SK-N-SH (cell line): ENCODE measurements around the gene AGBL5. TPM values are rescaled to one million over a fixed set of nuclear protein-coding genes. Genes with fewer than 3 reads are reported as not detected.

Experiments
- CTCF ChIA-PET: fragments of 300-600, 350-600 bp; formaldehyde crosslinking; extraction: SDS; loops from one replicate; lab custom pipeline; 2021; lab: Yijun Ruan, JAX
- POLR2A ChIA-PET: fragments of 350-600 bp; sonication (Branson Sonifier 250); formaldehyde crosslinking; extraction: SDS; loops from one replicate; lab custom pipeline; 2020; ENCODE audit warnings: antibody characterized with exemption, inconsistent platforms; lab: Yijun Ruan, JAX
- DNase-seq: peaks from one replicate; pipeline ENCODE4 v3.0.0; 2012
- H2AFZ ChIP-seq: fragments of 200-600 bp; sonication (generic); 2 replicates; pipeline ENCODE4 v1.8.1; 2016; ENCODE audit warnings: antibody characterized with exemption, mild to moderate bottlenecking, low read depth
- H3F3A ChIP-seq: fragments of 200-600 bp; sonication (generic); replicated peaks from 2 replicates; pipeline ENCODE3; 2016; ENCODE audit warnings: antibody characterized with exemption, mild to moderate bottlenecking; ENCODE audit not compliant: insufficient read depth
- H3K27ac ChIP-seq, 2 experiments: fragments of 200-500 bp in 1 of 2; fragments of 200-600 bp in 1 of 2; sonication (Bioruptor generic) in 1 of 2; sonication (generic), shearing (Covaris generic) in 1 of 2; 2 replicates each; pipeline versions ENCODE4 v1.5.1 to v1.6.1; 2014 to 2016; ENCODE audit warnings: low read depth in 2 of 2, inconsistent platforms in 1 of 2, low read length in 1 of 2, mild to moderate bottlenecking in 1 of 2, mixed read lengths in 1 of 2
- H3K27me3 ChIP-seq: fragments of 200-600 bp; sonication (generic), shearing (Covaris generic); 2 replicates; pipeline ENCODE4 v1.6.1; 2016; ENCODE audit warnings: mixed run types; ENCODE audit not compliant: insufficient read depth
- H3K36me3 ChIP-seq, 2 experiments: fragments of 200-500 bp in 1 of 2; fragments of 200-600 bp in 1 of 2; sonication (Bioruptor generic) in 1 of 2; sonication (generic) in 1 of 2; replicated peaks in 1 of 2; 2 replicates each; pipeline versions ENCODE3 to v1.5.1; 2014 to 2016; ENCODE audit warnings: low read length in 1 of 2, mild to moderate bottlenecking in 1 of 2; ENCODE audit not compliant: insufficient read depth in 2 of 2, control insufficient read depth in 1 of 2
- H3K4me1 ChIP-seq, 2 experiments: fragments of 200-500 bp in 1 of 2; fragments of 200-600 bp in 1 of 2; sonication (Bioruptor generic) in 1 of 2; sonication (generic), shearing (Covaris generic) in 1 of 2; 2 replicates each; pipeline versions ENCODE4 v1.5.1 to v1.6.1; 2014 to 2016; ENCODE audit warnings: low read depth in 1 of 2, low read length in 1 of 2, mixed run types in 1 of 2; ENCODE audit not compliant: insufficient read depth in 2 of 2, control insufficient read depth in 1 of 2
- H3K4me2 ChIP-seq: fragments of 200-600 bp; sonication (generic), shearing (Covaris generic); 2 replicates; pipeline ENCODE4 v1.6.1; 2017; ENCODE audit warnings: mixed run types
- H3K4me3 ChIP-seq, 2 experiments: fragments of 200-500 bp in 1 of 2; fragments of 200-600 bp in 1 of 2; sonication (Bioruptor generic) in 1 of 2; sonication (generic), shearing (Covaris generic) in 1 of 2; 2 replicates each; pipeline versions ENCODE4 v1.5.1 to v1.8.1; 2014 to 2016; ENCODE audit warnings: low read depth in 2 of 2, inconsistent platforms in 1 of 2, low read length in 1 of 2, mild to moderate bottlenecking in 1 of 2, mixed read lengths in 1 of 2, moderate library complexity in 1 of 2
- H3K79me2 ChIP-seq: fragments of 200-600 bp; sonication (generic); 2 replicates; pipeline ENCODE4 v1.8.1; 2017; ENCODE audit warnings: mild to moderate bottlenecking; ENCODE audit not compliant: insufficient read depth
- H3K9ac ChIP-seq: fragments of 200-600 bp; sonication (generic); 2 replicates; pipeline ENCODE4 v1.6.1; 2017; ENCODE audit warnings: mixed run types
- H3K9me2 ChIP-seq: fragments of 200-600 bp; sonication (generic); 2 replicates; pipeline ENCODE4 v1.6.1; 2017; ENCODE audit warnings: mixed run types
- H3K9me3 ChIP-seq: fragments of 200-600 bp; sonication (generic); 2 replicates; pipeline ENCODE4 v1.6.1; 2017; ENCODE audit warnings: mixed run types, mild to moderate bottlenecking, moderate library complexity
- H4K20me1 ChIP-seq: fragments of 200-600 bp; sonication (generic); 2 replicates; pipeline ENCODE4 v1.6.1; 2017; ENCODE audit warnings: mild to moderate bottlenecking, mixed run types; ENCODE audit not compliant: insufficient read depth
- CHD2 ChIP-seq: fragments of 150-350 bp; IDR thresholded peaks from 2 replicates; pipeline ENCODE4 v1.6.1; 2018; ENCODE audit warnings: low read length; ENCODE audit not compliant: partially characterized antibody
- CTCF ChIP-seq: fragments of 200-600 bp; sonication (generic); IDR thresholded peaks from 2 replicates; pipeline ENCODE4 v1.6.1; 2017; ENCODE audit warnings: antibody characterized with exemption, mild to moderate bottlenecking, moderate library complexity
- EP300 ChIP-seq, 2 experiments: IDR thresholded peaks; 2 replicates each; pipeline versions ENCODE4 v1.4.0 to v1.6.1; 2012; ENCODE audit warnings: borderline replicate concordance in 1 of 2, low read depth in 1 of 2, low read length in 1 of 2
- FOSL2 ChIP-seq: IDR thresholded peaks from 2 replicates; pipeline ENCODE4 v1.4.0; 2012; ENCODE audit warnings: low read depth, mild to moderate bottlenecking, moderate library complexity, borderline replicate concordance
- FOXJ3 ChIP-seq: sonication (generic); formaldehyde crosslinking; IDR thresholded peaks from 2 replicates; pipeline ENCODE4 v1.5.1; 2020; ENCODE audit warnings: mild to moderate bottlenecking, missing genetic modification reagents
- GABPA ChIP-seq: IDR thresholded peaks from 2 replicates; pipeline ENCODE4 v1.4.0; 2012; ENCODE audit warnings: low read depth, mild to moderate bottlenecking
- IRF3 ChIP-seq: fragments of 150-350 bp; IDR thresholded peaks from 2 replicates; pipeline ENCODE4 v1.6.1; 2016; ENCODE audit warnings: mild to moderate bottlenecking, low read depth, low read length
- MXI1 ChIP-seq: IDR thresholded peaks from 2 replicates; pipeline ENCODE4 v1.6.1; 2012; ENCODE audit warnings: mild to moderate bottlenecking, low read depth, low read length, improper control_type of control experiment
- NFIC ChIP-seq: IDR thresholded peaks from 2 replicates; pipeline ENCODE4 v1.4.0; 2012; ENCODE audit warnings: borderline replicate concordance
- REST ChIP-seq: IDR thresholded peaks from 2 replicates; pipeline ENCODE4 v1.6.1; 2012; ENCODE audit warnings: mild to moderate bottlenecking, low read depth, low read length, moderate library complexity
- TAF1 ChIP-seq: IDR thresholded peaks from 2 replicates; pipeline ENCODE4 v1.6.1; 2012; ENCODE audit warnings: low read depth, mild to moderate bottlenecking, low read length, moderate library complexity, borderline replicate concordance
- TCF12 ChIP-seq: IDR thresholded peaks from 2 replicates; pipeline ENCODE4 v1.4.0; 2012
- TEAD4 ChIP-seq: IDR thresholded peaks from 2 replicates; pipeline ENCODE4 v1.4.0; 2012; ENCODE audit warnings: mild to moderate bottlenecking, borderline replicate concordance; ENCODE audit not compliant: insufficient read depth
- USF1 ChIP-seq: IDR thresholded peaks from 2 replicates; pipeline ENCODE4 v1.4.0; 2012; ENCODE audit warnings: low read depth, borderline replicate concordance
- YY1 ChIP-seq: IDR thresholded peaks from 2 replicates; pipeline ENCODE4 v1.4.0; 2012; ENCODE audit warnings: low read depth, mild to moderate bottlenecking
- WGBS: methylation state at CpG from one replicate; pipeline ENCODE4 v1.1.6; 2017; ENCODE audit warnings: low lambda C conversion rate; 5-methylcytosine and 5-hydroxymethylcytosine counted together
- polyA plus RNA-seq, 3 experiments: library from polyadenylated mRNA; depleted of rRNA; stranded (reverse); fragments of >200 nt; gene quantifications; 2 replicates each; pipeline ENCODE4 v1.2.3, GENCODE V29; 2012

The AGBL5 gene
- polyA plus RNA-seq, 1 of the 3 experiments (the other 2 are of a cell fraction) = 45.5 TPM

- no peaks in the 10 kb centered on the region for H3K27me3 ChIP-seq
- H3K4me2 ChIP-seq = no peak overlapping the region
- 87% methylated on average over 12 of the region's 14 CpGs for WGBS
- no peak overlapping the region for H3K4me3 ChIP-seq
- ChIA-PET CTCF (interaction anchor here (0.9 to 14.6 kb wide), 13 partner anchors 8 to 243 kb away, joined by 3 to 227 read pairs (median 12); partner anchors contain the start of genes AGBL5 and OST4), POLR2A (interaction anchor here (0.7 kb wide), 1 partner anchor 159 kb away, joined by 7 read pairs; no protein-coding TSS in a partner anchor)
- no peaks in the 10 kb centered on the region for H3K9me3 ChIP-seq
- no peak overlapping the region for H2AFZ ChIP-seq
- no peak overlapping the region for H3K9ac ChIP-seq
- TF ChIP-seq TAF1 = no peak
- TF ChIP-seq FOSL2 = no peak
- peaks cover 1% of the 10 kb centered on the region for H3F3A ChIP-seq
- H3K36me3 ChIP-seq = peaks cover 0 to 8% of the 10 kb centered on the region in 2 experiments
- H3K4me1 ChIP-seq = peaks cover 6 to 32% of the 10 kb centered on the region in 2 experiments; a peak in 3 of 4 replicates
- H4K20me1 ChIP-seq = no peaks in the 10 kb centered on the region; the same call in 1 of the 2 replicates
- no peaks in the 10 kb centered on the region for H3K9me2 ChIP-seq
- no peak overlapping the region for H3K27ac ChIP-seq
- no peaks in the 10 kb centered on the region for H3K79me2 ChIP-seq
- no peak for DNase-seq
Observed at GRCh38 chr2:27089111-27089954, 37.9 kb downstream of the AGBL5 start.

GRCh38 chr2:27091746-27092695, 40.6 kb downstream of the AGBL5 start:
- no peaks in the 10 kb centered on the region for H3K36me3 ChIP-seq
- no peaks in the 10 kb centered on the region for H3K27me3 ChIP-seq
- no peak overlapping the region for H3K4me2 ChIP-seq
- H3K9ac ChIP-seq = no peak overlapping the region
- H3K79me2 ChIP-seq = no peaks in the 10 kb centered on the region
- H4K20me1 ChIP-seq = no peaks in the 10 kb centered on the region
- ChIA-PET CTCF (interaction anchor here (1.0 to 4.5 kb wide), 11 partner anchors 8 to 211 kb away, joined by 3 to 24 read pairs (median 4); partner anchors contain the start of genes ABHD1 and TRIM54), POLR2A (no interaction called here)
- no peaks in the 10 kb centered on the region for H3F3A ChIP-seq
- no peaks in the 10 kb centered on the region for H3K9me3 ChIP-seq
- H3K9me2 ChIP-seq = no peaks in the 10 kb centered on the region
- no peak for DNase-seq
- peaks cover 4 to 35% of the 10 kb centered on the region in 2 experiments; a peak in 2 of 4 replicates for H3K4me1 ChIP-seq
- WGBS = 83% methylated on average over 25 of the region's 25 CpGs
- no peak overlapping the region for H3K4me3 ChIP-seq
- H2AFZ ChIP-seq = no peak overlapping the region
- H3K27ac ChIP-seq = no peak overlapping the region
- no peak for TF ChIP-seq TEAD4
- TF ChIP-seq CHD2 = no peak
- TF ChIP-seq YY1 = no peak
- no peak for TF ChIP-seq NFIC
- no peak for TF ChIP-seq USF1
- TF ChIP-seq TCF12 = no peak
- TF ChIP-seq FOXJ3 = no peak
- no peak for TF ChIP-seq CTCF
- no peak for TF ChIP-seq IRF3
- TF ChIP-seq MXI1 = no peak
- no peak for TF ChIP-seq FOSL2
- TF ChIP-seq EP300 (IDR thresholded peaks at IDR 0.05; ENCODE audit: borderline replicate concordance in 1 of 2, low read depth in 1 of 2, low read length in 1 of 2) = no peak
- TF ChIP-seq REST = no peak
- TF ChIP-seq GABPA = no peak
